Keratinocyte (primary cell): ENCODE results near the gene HPCAL1. TPM values are rescaled to one million over a fixed set of nuclear protein-coding genes. Genes with fewer than 3 reads are reported as not detected.

Experiments used
- DNase-seq: peaks from one replicate; pipeline ENCODE4 v3.0.0-alpha.2; 2011; ENCODE audit warnings: low read depth, missing footprints, low spot score
- FAIRE-seq: peaks from 2 replicates; lab custom pipeline; 2011; peaks lifted over from hg19 to GRCh38; lab: Jason Lieb, UNC
- H2AFZ ChIP-seq: 2 replicates; pipeline ENCODE4 v1.6.0; 2012; ENCODE audit warnings: low read length, control low read depth, inconsistent platforms; ENCODE audit not compliant: control insufficient read depth
- H3K27ac ChIP-seq: 2 replicates; pipeline ENCODE4 v1.5.1; 2011; ENCODE audit warnings: low read length; ENCODE audit not compliant: control insufficient read depth, insufficient read depth
- H3K27me3 ChIP-seq: 3 replicates; pipeline ENCODE4 v1.6.0; 2011; ENCODE audit warnings: low read length; ENCODE audit not compliant: control insufficient read depth, insufficient read depth; ENCODE audit errors: extremely low read depth
- H3K36me3 ChIP-seq, 2 experiments: 2 replicates in 1 of 2; 3 replicates in 1 of 2; pipeline ENCODE4 v1.5.1; 2011; ENCODE audit warnings: low read length in 2 of 2, mild to moderate bottlenecking in 1 of 2; ENCODE audit not compliant: control insufficient read depth in 2 of 2, insufficient read depth in 2 of 2; ENCODE audit errors: extremely low read depth in 1 of 2
- H3K4me1 ChIP-seq: 3 replicates; pipeline ENCODE4 v1.5.1; 2011; ENCODE audit warnings: low read length; ENCODE audit not compliant: control insufficient read depth, insufficient read depth; ENCODE audit errors: extremely low read depth
- H3K4me2 ChIP-seq: 3 replicates; pipeline ENCODE4 v1.6.0; 2011; ENCODE audit warnings: low read depth, low read length; ENCODE audit not compliant: control insufficient read depth, insufficient read depth; ENCODE audit errors: extremely low read depth
- H3K4me3 ChIP-seq, 3 experiments: fragments of 200-600 bp in 1 of 3; sonication (generic) in 1 of 3; 2 replicates in 2 of 3; 3 replicates in 1 of 3; pipeline ENCODE4 v1.5.1; 2011 to 2016; ENCODE audit warnings: low read length in 3 of 3, mild to moderate bottlenecking in 3 of 3, control low read depth in 2 of 3, inconsistent platforms in 1 of 3, low read depth in 1 of 3, mixed read lengths in 1 of 3, mixed run types in 1 of 3, moderate library complexity in 1 of 3; ENCODE audit not compliant: control insufficient read depth in 2 of 3, insufficient read depth in 2 of 3; ENCODE audit errors: extremely low read depth in 1 of 3
- H3K79me2 ChIP-seq: 2 replicates; pipeline ENCODE4 v1.6.0; 2012; ENCODE audit warnings: low read length; ENCODE audit not compliant: control insufficient read depth, insufficient read depth
- H3K9ac ChIP-seq: 3 replicates; pipeline ENCODE4 v1.6.0; 2011; ENCODE audit warnings: low read length; ENCODE audit not compliant: control insufficient read depth, insufficient read depth; ENCODE audit errors: extremely low read depth
- H3K9me1 ChIP-seq: 3 replicates; pipeline ENCODE4 v1.6.0; 2011; ENCODE audit warnings: low read length; ENCODE audit not compliant: control insufficient read depth, insufficient read depth; ENCODE audit errors: extremely low read depth
- H3K9me3 ChIP-seq: 2 replicates; pipeline ENCODE4 v1.5.1; 2012; ENCODE audit warnings: low read depth, low read length; ENCODE audit not compliant: control insufficient read depth
- H4K20me1 ChIP-seq: 3 replicates; pipeline ENCODE4 v1.6.0; 2011; ENCODE audit warnings: low read length; ENCODE audit not compliant: control insufficient read depth, insufficient read depth; ENCODE audit errors: extremely low read depth
- CTCF ChIP-seq, 3 experiments: IDR thresholded peaks in 1 of 3; conservative IDR thresholded peaks in 1 of 3; optimal IDR thresholded peaks in 1 of 3; 2 replicates in 2 of 3; 3 replicates in 1 of 3; pipeline versions ENCODE3 to v1.5.1; 2011; ENCODE audit warnings: low read length in 3 of 3, mild to moderate bottlenecking in 3 of 3, moderate library complexity in 2 of 3, control low read depth in 1 of 3, inconsistent platforms in 1 of 3; ENCODE audit not compliant: insufficient read depth in 2 of 3; ENCODE audit errors: extremely low read depth in 1 of 3
- EZH2 ChIP-seq: IDR thresholded peaks from one replicate; pipeline ENCODE4 v1.6.1; 2012; ENCODE audit warnings: inconsistent platforms, mild to moderate bottlenecking, low read length, moderate library complexity
- dilution Hi-C: fragments of 300-500 bp; cut with MboI; formaldehyde crosslinking; loops from one replicate; pipeline ENCODE4 v1.7.0; 2020; ENCODE audit warnings: low sequenced_read_pairs; ENCODE audit not compliant: extremely low pct_ligation_motif_present
- polyA plus RNA-seq, 5 experiments: library from polyadenylated mRNA; depleted of rRNA in 3 of 5; stranded (reverse) in 3 of 5; stranded (forward) in 1 of 5; unstranded in 1 of 5; fragments of >200 nt; gene quantifications; 1 replicate in 1 of 5; 2 replicates in 3 of 5; 3 replicates in 1 of 5; pipeline versions ENCODE4 v1.2.1 to v1.2.3, GENCODE V29; 2011 to 2012; ENCODE audit warnings: missing spikeins in 2 of 5, low read depth in 1 of 5, low replicate concordance in 1 of 5

HPCAL1 gene
- polyA plus RNA-seq, 1 donor (not counting 4 experiments of a cell fraction or from before 2014, with no cell fraction given), result 18.0 TPM

GRCh38 chr2:10330700-10331026 is 28.0 kb downstream of the HPCAL1 start:
- Histone ChIP-seq H3K79me2 (peaks cover 29% of the 10 kb centered on the region), H3K9me3 (peaks cover 2% of the 10 kb centered on the region), H2AFZ (no peak overlapping the region), H3K4me1 (peaks cover 5% of the 10 kb centered on the region), H3K27me3 (no peaks in the 10 kb centered on the region), H4K20me1 (peaks cover 2% of the 10 kb centered on the region), H3K4me2 (no peak overlapping the region), H3K4me3 (no peak overlapping the region), H3K27ac (no peak overlapping the region), H3K9me1 (no peaks in the 10 kb centered on the region), H3K9ac (no peak overlapping the region), H3K36me3 (peaks cover 0 to 4% of the 10 kb centered on the region in 2 experiments)
- no peak for FAIRE-seq
- dilution Hi-C loops, result no loop called here
- no peak for DNase-seq
- TF ChIP-seq CTCF (optimal IDR thresholded peaks at IDR 0.05 in 1 of 3, IDR thresholded peaks at IDR 0.05 in 1 of 3, conservative IDR thresholded peaks at IDR 0.05 in 1 of 3; ENCODE audit: extremely low read depth in 1 of 3, insufficient read depth in 2 of 3, low read length in 3 of 3) (no peak), EZH2 (no peak)

DNA sequence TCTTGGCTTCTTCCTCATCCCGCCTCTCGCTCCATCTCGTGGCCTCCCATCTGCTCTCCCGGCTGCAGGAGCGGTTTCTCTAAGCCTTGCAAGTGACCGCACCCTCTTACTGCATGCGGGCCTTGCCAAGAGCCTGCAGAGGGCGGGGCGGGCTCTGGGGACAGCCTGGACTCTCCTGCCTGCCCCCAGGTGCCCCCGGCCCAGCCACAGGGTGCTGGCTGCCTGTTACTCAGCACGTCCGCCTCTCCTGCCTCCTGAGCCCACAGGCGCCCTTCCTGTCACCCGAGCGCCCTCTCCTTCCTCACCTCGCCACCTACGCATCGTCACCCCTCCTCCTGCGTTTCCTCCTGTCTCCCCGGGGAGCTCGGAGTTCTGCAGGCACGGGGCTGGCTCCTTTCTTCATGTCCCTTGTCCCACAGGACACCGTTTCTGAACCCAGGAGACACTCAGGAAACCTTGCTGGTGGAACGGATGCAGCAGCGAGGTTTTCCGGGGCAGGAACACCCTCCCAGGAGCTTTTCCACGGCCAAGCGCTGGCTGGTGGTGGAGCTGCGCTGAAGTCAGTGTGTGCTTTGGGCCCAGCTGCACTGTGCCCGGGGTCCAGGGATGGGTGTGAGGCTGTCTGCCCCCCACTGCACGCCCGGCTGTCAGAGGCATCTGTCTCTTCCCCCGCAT is 28.5 kb downstream of the HPCAL1 start:
- H3K27me3 ChIP-seq, result no peaks in the 10 kb centered on the region
- no peak for FAIRE-seq
- no peak overlapping the region for H2AFZ ChIP-seq
- H3K9ac ChIP-seq, result no peak overlapping the region
- H3K4me3 ChIP-seq, result no peak overlapping the region
- no peak overlapping the region for H3K27ac ChIP-seq
- peaks cover 0 to 4% of the 10 kb centered on the region in 2 experiments for H3K36me3 ChIP-seq
- peaks cover 27% of the 10 kb centered on the region for H3K79me2 ChIP-seq
- H3K4me1 ChIP-seq, result peaks cover 5% of the 10 kb centered on the region
- dilution Hi-C loops, result no loop called here
- H3K4me2 ChIP-seq, result no peak overlapping the region
- H3K9me3 ChIP-seq, result peaks cover 2% of the 10 kb centered on the region
- H3K9me1 ChIP-seq, result no peaks in the 10 kb centered on the region
- TF ChIP-seq CTCF (optimal IDR thresholded peaks at IDR 0.05 in 1 of 3, IDR thresholded peaks at IDR 0.05 in 1 of 3, conservative IDR thresholded peaks at IDR 0.05 in 1 of 3; ENCODE audit: extremely low read depth in 1 of 3, insufficient read depth in 2 of 3, low read length in 3 of 3), result no peak
- no peak for TF ChIP-seq EZH2
- no peak for DNase-seq
- peaks cover under 1% of the 10 kb centered on the region for H4K20me1 ChIP-seq
